ENCODE data around the gene CEP170B. TPM values are rescaled to one million over a fixed set of nuclear protein-coding genes. Genes with fewer than 3 reads are reported as not detected.

Gene CEP170B
- total RNA-seq, 4 donors from 2014 or later = 42.1 to 112 (median 83.8) TPM

- TF ChIP-seq POLR2A (IDR thresholded peaks at IDR 0.05) (no peak), CTCF (IDR thresholded peaks at IDR 0.05) (no peak)
- Histone ChIP-seq H3K9me3 (no peaks in the 10 kb centered on the region), H3K4me3 (no peak overlapping the region), H3K27me3 (no peaks in the 10 kb centered on the region), H3K36me3 (peaks cover 0 to 6% (median 0%) of the 10 kb centered on the region in 3 donors), H3K4me1 (peaks cover 0 to 32% (median 16%) of the 10 kb centered on the region in 4 donors), H3K27ac (no peak overlapping the region)
- DNase-seq = no peak
Measured at GRCh38 chr14:104868060-104868740, 3.1 kb downstream of the CEP170B start.

GRCh38 chr14:104868811-104869572 lies 3.9 kb downstream of the CEP170B start:
- no peak for TF ChIP-seq CTCF (IDR thresholded peaks at IDR 0.05)
- TF ChIP-seq POLR2A (IDR thresholded peaks at IDR 0.05) = no peak
- Histone ChIP-seq H3K27ac (no peak overlapping the region), H3K27me3 (no peaks in the 10 kb centered on the region), H3K9me3 (no peaks in the 10 kb centered on the region), H3K4me1 (peaks cover 0 to 30% (median 16%) of the 10 kb centered on the region in 4 donors), H3K36me3 (peaks cover 0 to 6% (median 0%) of the 10 kb centered on the region in 3 donors), H3K4me3 (no peak overlapping the region)
- DNase-seq = no peak

- no peak for DNase-seq
- H3K4me3 ChIP-seq = no peak overlapping the region
- H3K9me3 ChIP-seq = no peaks in the 10 kb centered on the region
- H3K36me3 ChIP-seq = peaks cover 0 to 6% (median 0%) of the 10 kb centered on the region in 3 donors
- H3K27ac ChIP-seq = no peak overlapping the region
- no peak for TF ChIP-seq CTCF (IDR thresholded peaks at IDR 0.05)
- TF ChIP-seq POLR2A (IDR thresholded peaks at IDR 0.05) = no peak
- H3K4me1 ChIP-seq = peaks cover 0 to 24% (median 10%) of the 10 kb centered on the region in 4 donors
- no peaks in the 10 kb centered on the region for H3K27me3 ChIP-seq
Measured at GRCh38 chr14:104869669-104870367, 4.8 kb downstream of the CEP170B start.

- H3K27me3 ChIP-seq = no peaks in the 10 kb centered on the region
- H3K9me3 ChIP-seq = no peaks in the 10 kb centered on the region
- no peak for TF ChIP-seq POLR2A (IDR thresholded peaks at IDR 0.05)
- peak in 3 of 6 experiments; percentile 20 to 27 (median 25) for TF ChIP-seq CTCF (IDR thresholded peaks at IDR 0.05)
- no peak overlapping the region for H3K27ac ChIP-seq
- peak in 2 of 3 donors; percentile 26 to 65 for DNase-seq
- no peak overlapping the region for H3K4me3 ChIP-seq
- peaks cover 0 to 6% (median 0%) of the 10 kb centered on the region in 3 donors for H3K36me3 ChIP-seq
- H3K4me1 ChIP-seq = peaks cover 0 to 24% (median 8%) of the 10 kb centered on the region in 4 donors
Measured at GRCh38 chr14:104870368-104871144, 5.5 kb downstream of the CEP170B start.

- Histone ChIP-seq H3K36me3 (peaks cover 0 to 6% (median 0%) of the 10 kb centered on the region in 3 donors), H3K9me3 (no peaks in the 10 kb centered on the region), H3K27ac (no peak overlapping the region), H3K4me1 (peaks cover 0 to 18% (median 3%) of the 10 kb centered on the region in 4 donors), H3K4me3 (no peak overlapping the region), H3K27me3 (no peaks in the 10 kb centered on the region)
- no peak for TF ChIP-seq CTCF (IDR thresholded peaks at IDR 0.05)
- TF ChIP-seq POLR2A (IDR thresholded peaks at IDR 0.05) = no peak
- peak in 1 of 3 donors; percentile 37 for DNase-seq
Measured at GRCh38 chr14:104871145-104871655, 6.1 kb downstream of the CEP170B start.
